Breast epithelium (tissue), 3 donors: Measurements from ENCODE around the gene ZNF655.

Experiments used
- CTCF ChIP-seq, 3 donors: fragments of 450-650 bp; IDR thresholded peaks; one replicate each; pipeline ENCODE4 v1.5.1; 2016 to 2017; ENCODE audit warnings: antibody characterized with exemption in 3 of 3, mild to moderate bottlenecking in 3 of 3, moderate library complexity in 3 of 3
- POLR2A ChIP-seq: fragments of 450-650 bp; IDR thresholded peaks from one replicate; pipeline ENCODE4 v1.6.1; 2016; ENCODE audit warnings: antibody characterized with exemption, mild to moderate bottlenecking, moderate library complexity
- POLR2AphosphoS5 ChIP-seq, 3 donors: sonication (generic); formaldehyde crosslinking; IDR thresholded peaks; one replicate each; pipeline ENCODE4 v1.6.1; 2017; ENCODE audit warnings: antibody characterized with exemption in 3 of 3

DNA sequence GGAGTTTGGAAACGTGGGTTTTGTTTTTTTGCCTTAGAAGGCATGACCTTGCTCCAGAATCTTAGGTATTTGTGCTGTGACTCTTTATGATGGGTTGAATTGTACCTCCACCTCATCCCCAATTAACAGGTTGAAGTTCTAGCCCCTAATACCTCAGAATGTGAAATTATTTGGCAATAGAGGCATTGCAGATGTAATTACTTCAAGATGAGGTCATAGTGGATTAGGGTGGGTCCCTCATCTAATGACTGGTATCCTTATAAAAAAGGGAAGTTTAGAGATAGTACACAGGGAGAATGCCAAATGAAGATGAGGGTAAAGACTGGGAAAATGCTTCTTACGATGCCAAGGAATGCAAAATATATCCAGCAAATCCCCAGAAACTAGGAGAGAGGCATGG is 3.5 kb upstream of the ZNF655 start:
- TF ChIP-seq CTCF (IDR thresholded peaks at IDR 0.05): no peak
- TF ChIP-seq POLR2AphosphoS5 (IDR thresholded peaks at IDR 0.05): no peak
- no peak for TF ChIP-seq POLR2A
